Activated T-cell treated with anti-CD3 and anti-CD28 coated beads for 4 hours (primary cell): ENCODE measurements around the gene AFF1.
A peak's percentile ranks its signal among the peaks of the same experiment; 100 is the strongest.

Experiments used
- DNase-seq: peaks from one replicate; pipeline ENCODE4 v3.0.0-alpha.2; 2020

AFF1 gene

DNA sequence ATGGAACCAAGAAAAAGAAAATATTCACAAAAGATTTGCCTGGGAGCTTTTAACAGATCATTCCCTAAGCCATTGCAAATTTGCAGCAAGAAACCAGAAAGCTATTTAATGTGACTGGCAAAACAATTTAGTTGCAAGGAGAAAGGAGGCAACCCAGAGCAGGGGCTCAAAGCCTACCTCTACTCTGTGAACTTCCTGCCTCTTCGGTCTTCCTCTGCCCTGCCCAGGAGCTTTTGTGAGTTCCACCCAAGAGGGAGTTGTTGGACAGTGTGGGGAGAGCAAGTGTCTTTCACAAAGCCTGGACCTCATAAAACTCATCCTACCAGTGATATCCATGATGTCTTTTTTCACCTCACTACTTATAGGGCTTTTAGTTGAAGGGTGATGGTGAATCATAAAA, 107.4 kb downstream of the AFF1 start:
- no peak for DNase-seq

DNA sequence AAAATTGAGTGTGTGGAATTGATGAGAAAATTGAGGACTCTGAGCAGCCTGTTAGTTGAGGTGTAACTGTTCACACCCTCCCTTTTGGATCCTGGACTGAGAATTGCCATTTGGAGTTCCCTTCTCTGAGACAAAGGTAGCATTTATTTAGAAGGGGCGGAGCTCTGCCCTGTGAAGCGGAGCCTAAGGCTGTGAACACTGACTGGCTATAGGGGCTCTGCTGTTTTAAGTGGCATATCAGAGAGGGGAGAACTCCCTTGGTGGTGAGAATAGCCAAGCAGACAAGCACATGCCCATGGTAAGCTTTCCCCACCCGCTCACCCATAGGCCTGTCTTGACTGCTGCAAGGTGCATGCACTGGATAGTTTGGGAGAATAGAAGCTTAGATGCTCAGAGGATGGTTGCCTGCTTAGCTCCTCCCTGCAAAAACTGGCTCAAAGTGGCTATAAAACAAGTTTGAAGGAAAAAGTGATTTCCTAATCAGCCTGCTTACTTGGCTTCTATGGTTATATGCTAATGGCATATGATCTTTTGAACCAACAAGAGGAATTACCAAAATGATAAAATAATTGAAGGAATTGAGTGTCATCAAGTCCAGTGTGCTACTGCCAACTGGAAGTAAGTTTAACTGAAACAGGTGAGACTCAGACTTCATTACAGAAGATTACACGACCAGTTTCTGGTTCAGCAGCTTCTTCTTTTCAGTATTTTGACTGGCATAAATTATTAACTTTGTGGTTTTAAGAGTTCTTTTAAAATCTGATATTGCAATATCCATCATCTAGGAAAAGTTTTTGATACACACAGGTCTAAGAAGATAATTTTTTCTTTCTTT, 108.4 kb downstream of the AFF1 start:
- DNase-seq: no peak

DNA sequence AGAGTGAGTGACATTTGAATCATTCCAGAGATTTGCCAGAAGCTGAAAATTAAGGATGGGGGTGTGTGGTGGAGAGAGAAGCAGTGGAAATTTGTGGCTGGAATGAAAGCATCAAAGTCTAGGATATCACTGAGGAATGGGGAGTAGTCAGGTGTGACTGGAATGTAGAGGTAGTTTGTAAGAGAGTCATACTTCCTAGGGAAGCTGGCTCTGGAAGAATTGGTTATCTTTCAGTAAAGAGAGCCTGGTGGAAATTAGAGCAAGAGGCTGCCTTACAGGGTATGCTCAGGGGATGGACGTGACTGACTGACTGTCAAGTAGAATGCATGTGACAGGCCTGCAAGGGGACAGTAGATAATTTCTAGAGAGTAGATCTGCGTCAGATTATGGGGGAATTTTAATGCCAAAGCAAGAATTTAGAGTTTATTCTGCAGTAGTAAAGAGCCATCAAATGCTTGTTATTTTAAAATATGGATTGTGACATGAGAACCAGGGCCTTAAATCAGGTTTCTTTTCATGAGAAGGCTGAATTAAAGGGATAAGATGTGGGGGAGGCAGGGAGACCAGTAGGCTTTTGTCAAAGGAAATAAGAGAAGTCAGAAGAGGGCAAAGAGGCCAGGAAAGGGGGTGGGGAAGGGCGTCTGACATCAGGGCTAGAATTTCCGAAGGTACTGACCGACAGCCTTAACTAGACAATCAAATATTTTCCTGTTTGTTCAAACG, 109.9 kb downstream of the AFF1 start:
- DNase-seq: no peak

DNA sequence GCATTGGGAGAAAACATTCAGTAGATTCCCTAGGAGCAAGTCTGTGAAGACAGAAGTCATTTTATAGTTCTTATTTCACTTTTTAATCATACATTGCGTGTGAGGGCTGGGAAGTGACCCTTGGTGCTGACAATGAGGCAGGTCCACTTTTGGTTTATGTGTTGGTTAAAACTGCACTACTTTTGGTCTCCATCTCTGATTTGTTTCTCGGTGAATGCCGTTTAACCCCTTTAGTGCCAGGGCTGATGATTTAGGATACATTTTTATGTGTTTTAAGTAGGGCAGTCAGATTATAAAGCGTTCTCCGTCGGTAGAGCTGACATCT, 110.4 kb downstream of the AFF1 start:
- no peak for DNase-seq

DNA sequence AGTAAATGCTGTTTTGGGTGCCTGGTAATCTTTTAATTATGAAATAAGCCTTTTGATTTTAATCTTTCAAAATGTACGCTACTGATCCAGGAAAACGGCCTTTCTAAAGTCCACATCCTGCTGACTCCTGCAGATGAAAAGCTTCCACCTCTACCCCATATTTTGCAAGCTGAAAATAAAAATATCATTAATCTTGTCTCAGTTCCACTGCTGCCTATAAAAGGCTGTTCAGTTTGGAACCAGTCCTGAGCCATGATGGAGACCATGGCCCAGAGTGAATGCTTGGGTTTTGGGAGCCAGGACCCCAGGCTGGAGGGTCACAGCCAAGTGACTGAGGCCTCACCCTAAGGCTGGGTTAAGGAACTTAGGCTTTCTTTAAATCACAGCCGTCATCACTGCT, 110.8 kb downstream of the AFF1 start:
- no peak for DNase-seq

DNA sequence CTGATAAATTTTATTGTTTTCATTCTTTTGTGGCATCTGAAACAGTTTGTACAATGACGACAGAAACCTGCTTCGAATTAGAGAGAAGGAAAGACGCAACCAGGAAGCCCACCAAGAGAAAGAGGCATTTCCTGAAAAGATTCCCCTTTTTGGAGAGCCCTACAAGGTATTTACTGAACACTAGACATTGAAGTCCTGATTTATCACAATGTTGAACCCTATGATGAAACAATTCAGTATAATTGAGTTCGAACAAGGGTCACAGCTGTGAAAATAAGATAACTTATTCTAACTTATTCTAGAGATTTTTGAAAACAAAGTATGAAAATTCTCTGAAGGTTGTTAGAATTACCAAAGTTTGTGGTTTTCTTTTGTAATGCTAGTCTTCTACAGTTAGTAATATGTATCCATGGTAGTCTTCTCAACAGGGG, 111.3 kb downstream of the AFF1 start:
- no peak for DNase-seq

DNA sequence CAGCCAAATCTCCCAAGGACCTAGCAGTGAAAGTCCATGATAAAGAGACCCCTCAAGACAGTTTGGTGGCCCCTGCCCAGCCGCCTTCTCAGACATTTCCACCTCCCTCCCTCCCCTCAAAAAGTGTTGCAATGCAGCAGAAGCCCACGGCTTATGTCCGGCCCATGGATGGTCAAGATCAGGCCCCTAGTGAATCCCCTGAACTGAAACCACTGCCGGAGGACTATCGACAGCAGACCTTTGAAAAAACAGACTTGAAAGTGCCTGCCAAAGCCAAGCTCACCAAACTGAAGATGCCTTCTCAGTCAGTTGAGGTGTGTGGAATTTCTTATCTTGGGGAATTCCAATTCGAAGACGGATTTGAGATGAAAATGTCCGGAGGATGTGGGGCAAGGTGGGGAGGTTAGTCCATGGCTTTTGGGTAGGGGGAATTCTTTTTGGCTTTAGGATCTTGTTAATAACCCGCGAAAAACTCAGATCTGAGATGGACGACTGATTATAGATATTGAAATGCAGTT, 112.5 kb downstream of the AFF1 start:
- no peak for DNase-seq

DNA sequence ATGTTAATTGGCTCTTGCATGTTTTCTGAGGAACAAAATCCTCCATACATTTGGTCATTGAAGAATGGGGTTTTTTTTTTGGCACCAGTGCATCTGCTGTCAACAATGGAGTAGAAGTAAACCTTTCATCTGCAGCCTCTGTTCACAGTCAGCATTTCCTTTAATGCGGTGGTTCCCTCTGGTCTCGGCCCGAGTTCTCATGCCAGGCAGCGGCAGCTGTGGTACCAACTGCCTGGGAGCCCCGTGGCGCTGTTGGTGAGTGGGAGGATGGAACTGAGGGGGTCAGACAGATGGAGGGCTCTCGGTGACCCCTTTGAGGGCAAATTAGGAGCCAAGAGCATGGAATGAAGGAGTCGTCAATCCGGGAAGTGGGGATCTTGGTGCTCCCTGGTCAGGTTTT, 114.7 kb downstream of the AFF1 start:
- no peak for DNase-seq

DNA sequence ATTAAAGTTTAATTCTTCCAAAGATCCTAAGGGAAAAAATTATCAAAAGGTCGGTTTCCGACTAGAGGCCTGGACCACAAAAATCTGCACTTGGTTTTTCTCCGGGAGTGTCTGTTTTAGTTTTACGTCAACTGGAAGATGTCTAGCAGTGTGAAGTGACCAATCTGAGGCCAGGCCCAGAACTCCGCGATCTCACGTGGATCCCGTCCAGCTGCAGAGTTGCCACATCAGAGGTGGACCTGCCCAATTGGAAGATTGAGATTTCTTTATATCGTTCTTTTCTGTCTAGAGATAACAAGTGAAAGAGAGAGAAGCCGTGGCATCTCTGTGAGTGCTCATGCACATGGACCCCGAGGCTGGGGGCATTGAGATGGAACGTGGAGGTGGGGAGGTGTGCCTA, 115.8 kb downstream of the AFF1 start:
- DNase-seq: no peak

DNA sequence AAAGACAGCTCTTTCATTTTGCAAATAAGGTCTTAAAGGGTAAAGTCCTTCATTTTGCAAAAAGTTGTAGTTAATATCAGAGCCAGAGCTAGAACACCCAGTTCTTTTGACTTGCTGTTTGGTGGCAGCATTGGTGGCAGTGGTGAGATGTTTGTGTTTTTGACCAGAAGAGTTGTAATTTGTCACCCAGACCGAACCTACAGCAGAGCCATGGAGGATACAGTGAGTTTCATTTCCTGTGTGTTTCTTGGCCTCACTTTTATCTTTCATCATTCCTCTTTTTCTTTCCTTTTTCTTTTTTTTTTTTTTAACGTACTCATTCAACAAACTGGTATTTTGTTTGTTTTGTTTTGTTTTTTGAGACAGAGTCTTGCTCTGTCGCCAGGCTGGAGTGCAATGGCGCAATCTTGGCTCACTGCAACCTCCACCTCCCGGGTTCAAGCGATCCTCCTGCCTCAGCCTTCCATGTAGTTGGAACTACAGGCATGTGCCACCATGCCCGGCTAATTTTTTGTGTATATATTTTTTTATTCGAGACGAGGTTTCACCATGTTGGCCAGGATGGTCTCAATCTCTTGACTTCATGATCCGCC, 116.4 kb downstream of the AFF1 start:
- DNase-seq: no peak

DNA sequence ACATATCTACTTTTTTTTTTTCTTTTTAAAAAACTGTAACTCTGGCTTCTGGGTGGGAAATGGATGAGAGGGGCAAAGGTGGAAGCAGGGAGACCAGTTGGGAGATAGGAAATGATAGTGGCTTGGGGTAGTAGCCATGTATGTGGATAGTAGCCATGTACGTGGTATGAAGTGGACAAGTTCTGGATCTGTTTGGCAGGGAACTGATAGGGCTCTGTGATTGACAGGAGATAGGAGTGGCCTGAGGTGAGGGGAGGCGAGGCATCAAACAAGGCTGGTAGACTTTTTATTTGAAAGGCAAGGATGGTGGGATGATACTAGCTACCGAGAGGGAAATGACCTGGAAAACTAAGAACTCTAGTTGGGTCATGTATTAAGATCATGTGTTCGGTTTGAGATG, 117.8 kb downstream of the AFF1 start:
- no peak for DNase-seq

DNA sequence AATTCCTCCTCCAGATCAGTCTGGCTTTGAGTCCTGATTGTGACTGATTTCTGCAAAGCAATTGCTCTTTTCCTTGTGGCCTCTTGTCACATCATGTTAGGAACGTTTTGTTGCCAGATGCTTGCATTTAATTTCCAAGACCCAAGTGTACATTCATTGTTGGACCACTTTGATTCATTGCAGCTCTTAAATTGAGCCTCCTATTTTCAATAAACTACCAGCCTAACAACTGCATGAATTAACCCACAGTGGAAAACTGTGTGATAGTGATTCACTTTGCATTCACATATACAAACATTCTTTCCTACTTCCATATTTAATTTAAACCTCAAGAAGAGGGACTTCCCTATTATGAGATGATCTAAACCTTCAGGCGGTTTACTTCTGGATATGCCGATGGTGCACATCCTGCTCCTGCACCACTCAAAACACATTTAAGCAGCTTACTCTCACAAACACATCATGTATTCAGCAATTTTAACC, 118.4 kb downstream of the AFF1 start:
- DNase-seq: no peak

DNA sequence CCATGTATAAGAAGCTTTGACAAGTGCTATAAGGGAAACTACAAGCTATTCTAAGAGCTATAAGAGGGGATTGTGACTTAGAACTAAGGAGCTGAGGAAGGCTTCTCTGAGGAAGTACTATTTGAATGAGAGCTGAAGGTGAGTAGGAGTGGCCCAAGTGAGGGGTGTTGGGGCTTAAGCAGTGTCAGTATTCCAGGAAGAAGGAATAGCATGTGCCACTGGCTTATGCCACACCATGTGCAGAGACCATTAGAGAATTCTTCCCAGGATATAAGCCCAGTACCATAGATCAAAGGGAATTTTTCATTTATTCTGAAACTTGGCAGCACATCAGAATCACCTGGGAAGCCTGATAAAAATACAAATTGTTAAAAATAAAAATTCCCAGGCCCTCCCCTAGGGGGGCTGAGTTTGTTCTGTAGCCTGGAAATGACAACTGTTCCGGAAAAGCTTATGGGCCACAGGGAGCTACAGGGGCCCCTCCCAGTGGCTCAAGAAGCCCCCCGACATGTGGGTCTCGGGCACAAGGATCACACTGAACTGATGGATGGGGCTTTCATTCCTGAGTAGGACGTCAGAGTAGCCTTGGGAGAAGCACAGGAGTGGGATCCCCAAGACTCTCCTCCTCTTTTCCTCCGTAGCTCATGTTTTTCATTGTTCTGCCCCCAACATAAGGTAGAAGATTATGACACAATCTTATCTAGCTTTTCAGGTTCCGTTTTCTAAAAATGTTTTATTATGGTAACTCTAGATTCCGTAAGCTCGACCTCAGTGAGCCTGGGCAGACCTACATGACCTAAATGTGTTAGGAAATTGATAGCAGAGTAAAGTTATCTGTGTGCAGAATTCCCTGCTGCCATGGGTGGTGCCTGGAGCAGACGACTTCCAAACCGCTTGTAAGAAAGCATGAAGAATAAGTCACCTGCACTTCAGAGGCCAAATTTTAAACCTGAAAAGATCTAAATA, 119.3 kb downstream of the AFF1 start:
- DNase-seq: no peak

DNA sequence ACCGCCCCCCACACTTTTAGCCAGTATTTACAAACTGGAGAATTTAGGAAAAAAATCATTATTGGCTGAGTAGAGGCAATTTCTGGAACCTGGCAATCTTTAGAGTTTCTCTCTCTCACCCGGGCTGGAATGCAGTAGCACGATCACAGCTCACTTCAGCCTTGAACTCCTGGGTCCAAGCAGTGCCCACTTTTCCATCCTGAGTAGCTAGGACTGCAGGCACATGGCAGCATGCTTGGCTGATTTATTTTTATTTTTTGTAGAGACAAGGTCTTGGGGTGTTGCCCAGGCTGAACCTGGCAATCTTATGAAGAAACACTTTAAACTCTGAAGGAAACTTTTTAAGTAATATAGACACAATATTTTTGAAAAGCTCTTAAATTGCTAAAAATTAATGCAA, 120.1 kb downstream of the AFF1 start:
- no peak for DNase-seq

DNA sequence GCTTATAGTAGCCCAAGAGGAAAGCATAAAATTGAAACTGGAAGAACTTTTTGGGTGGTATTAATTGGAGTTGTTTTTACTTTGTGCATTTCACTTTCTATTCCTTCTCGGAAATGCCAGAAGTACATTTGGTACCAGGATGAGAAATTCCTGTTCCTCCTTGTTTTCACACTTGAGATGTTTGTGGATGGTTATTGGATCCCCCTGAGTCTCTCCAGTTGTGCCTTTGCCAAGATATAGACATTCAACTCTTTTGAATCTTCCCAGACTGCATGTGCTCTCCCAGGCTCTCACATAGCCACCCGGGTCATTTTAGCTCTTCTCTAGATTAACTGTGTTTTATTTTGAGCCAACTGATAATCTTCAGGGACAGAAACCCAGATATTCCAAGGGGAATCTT, 120.5 kb downstream of the AFF1 start:
- no peak for DNase-seq

DNA sequence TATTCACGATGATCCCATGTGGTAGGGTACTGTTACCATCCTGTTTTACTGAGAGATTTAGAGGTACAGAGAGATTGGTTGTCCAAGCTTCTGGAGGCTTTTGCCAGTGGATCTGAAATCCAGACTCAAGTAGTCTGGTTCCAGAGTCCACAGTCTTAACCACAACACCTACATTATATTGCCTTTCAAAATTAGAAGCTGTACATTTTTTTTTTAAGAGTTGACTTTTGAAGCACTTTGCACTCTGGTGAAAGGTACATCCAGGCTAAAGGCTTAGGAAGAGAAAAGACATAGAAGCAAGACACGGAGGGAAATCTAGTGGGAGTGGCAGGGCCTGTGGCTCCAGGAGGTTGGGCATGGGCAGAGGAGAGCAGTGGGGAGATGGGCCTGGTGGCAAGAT, 122.1 kb downstream of the AFF1 start:
- DNase-seq: no peak

DNA sequence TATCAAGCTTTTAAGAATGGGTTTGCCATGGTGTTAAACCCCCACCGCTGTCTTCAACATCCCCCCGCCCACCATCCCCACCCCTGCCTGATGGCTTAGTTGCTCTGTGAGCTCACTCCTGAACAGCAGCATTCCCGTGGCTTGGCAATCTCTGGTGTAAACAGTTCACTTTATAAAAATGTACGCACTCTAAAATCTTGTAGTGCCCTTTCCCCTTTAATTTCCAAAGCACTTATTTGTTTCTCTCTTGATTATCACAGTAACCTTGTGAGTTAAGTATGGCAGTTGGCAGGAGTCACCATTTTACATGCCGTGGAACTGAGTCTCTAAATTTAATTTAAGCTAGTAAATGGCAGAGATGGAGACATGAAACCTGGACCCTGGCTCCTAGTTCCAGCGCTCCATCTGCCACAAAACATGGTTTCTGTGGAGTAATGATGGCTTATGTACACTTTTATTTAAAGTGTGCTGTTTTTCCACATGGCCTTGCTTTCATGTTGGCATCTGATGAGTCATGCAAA, 123.1 kb downstream of the AFF1 start:
- DNase-seq: no peak

DNA sequence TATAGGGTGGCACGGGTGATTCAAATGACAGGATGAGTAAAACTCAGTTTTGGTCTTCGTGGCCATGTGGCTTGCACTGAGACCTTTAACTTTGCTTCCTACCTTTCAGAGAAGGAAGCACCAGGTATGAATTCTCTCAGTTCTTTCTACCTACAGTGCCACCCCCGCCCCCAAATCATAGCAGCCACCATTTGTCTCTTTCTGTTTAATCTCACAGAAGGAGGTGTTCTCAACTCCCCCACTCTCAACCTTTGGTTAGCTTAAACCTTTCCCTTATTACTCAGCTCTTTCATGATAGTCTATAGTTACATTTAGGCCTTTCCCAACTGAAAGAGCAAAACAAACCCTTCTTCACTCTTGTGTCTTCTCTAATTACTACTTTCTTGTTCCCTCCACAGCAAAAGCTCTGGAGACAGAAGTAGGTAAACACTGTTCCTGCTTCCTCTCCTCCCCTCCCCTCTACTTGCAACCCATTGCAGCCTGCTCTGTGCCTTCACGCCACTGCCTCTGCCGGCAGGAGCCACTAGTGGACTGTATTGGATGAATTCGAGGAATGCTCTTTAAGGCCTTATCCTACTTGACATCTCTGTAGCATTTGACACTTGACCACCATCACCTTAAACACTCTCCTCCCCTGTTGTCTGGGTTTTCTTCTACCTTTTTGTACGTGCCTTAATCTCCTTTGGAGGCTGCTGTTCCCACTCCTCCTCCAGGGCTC, 123.7 kb downstream of the AFF1 start:
- peak; percentile 29 for DNase-seq

DNA sequence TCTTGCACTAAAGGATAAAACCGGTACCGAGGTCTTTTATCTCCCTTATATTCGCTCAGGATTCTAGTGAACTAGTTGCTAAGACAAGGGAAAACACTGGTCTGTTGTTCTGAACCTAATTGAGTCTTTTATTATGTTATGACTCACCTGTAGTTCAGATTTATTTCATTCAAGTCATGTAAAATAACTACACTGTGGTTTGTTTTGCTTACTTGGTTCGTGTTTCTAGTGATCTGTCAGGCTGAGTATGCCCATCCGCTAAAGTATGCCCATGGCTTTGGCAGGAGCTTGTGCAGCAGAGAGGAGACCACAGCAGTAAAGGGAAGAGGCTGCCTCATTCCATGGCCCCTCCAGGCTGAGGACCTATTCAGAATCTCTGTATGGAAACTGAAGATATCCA, 126.1 kb downstream of the AFF1 start:
- DNase-seq: no peak

DNA sequence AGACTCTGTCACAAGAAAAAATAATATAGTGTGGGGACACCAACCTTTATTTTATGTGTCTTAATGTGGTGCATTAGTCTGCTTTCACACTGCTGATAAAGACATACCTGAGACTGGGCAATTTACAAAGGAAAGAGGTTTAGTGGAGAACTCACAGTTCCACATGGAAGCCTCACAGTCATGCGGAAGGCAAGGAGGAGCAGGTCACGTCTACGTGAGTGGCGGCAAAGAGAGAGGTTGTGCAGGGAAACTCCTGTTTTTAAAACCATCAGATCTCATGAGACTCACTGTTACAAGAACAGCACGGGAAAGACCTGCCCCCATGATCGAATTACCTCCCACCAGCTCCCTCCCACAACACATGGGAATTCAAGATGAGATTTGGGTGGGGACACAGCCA, 130.2 kb downstream of the AFF1 start:
- DNase-seq: no peak

DNA sequence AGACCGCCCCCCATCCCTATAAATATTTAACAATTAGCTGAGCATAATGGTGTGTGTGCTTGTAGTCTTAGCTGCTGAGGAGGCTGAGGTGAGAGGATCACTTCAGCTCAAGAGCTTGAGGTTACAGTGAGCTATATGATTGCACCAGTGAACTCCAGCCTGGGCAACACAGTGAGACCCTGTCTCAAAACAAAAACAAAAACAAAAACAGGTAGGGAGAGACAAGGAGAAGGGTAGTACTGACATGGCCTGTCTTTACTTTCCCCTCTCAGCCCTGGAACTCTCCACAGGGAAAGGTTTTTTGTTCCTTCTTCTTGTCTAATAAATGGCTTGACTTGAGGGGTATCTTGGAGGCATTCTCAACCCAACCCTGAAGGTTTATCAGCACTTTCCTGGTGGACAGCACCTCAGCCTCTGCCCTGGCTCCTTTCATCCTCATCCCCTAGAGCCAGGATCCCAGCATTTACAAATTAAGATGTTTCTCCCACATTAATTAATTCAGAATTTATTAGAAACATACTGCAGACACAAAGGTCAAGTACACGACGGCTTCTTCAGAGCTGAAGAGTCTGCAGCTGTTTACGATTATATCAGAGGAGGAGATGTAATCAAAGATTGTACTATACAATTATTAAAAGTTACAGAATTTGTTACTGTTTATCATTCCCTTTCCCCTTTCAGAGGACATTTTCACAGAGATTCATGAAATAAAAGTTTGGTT, 131.8 kb downstream of the AFF1 start:
- no peak for DNase-seq
